Stimulated activated naive B cell treated with anti-CD40 and anti-IgM and Interleukin-4, amounts not matched to agents 10 μg/mL and 1 μg/mL and 100 μg/mL, for 72 hours (primary cell): ENCODE measurements around the gene MTMR6.

ENCODE experiments used
- ATAC-seq, 2 donors: fragments of 150-1000 bp; cut with Tn5 transposase; replicated peaks; 2 replicates each; pipeline ENCODE4 v1.10.0; 2021; ENCODE audit warnings: moderate library complexity in 1 of 2
- DNase-seq: peaks from one replicate; pipeline ENCODE4 v3.0.0; 2021
- H3K27ac Mint-ChIP-seq: one replicate; pipeline ENCODE4 v1.8.0; 2022; ENCODE audit warnings: mild to moderate bottlenecking, mixed read lengths
- H3K27me3 Mint-ChIP-seq, 2 donors: one replicate each; pipeline ENCODE4 v1.8.0; 2022; ENCODE audit warnings: mixed read lengths in 2 of 2
- H3K36me3 Mint-ChIP-seq, 2 donors: one replicate each; pipeline ENCODE4 v1.8.0; 2022; ENCODE audit warnings: mixed read lengths in 2 of 2, mild to moderate bottlenecking in 1 of 2
- H3K4me1 Mint-ChIP-seq, 2 donors: one replicate each; pipeline ENCODE4 v1.8.0; 2022; ENCODE audit warnings: mixed read lengths in 2 of 2, mild to moderate bottlenecking in 1 of 2
- H3K4me3 Mint-ChIP-seq, 2 donors: one replicate each; pipeline ENCODE4 v1.8.0; 2022; ENCODE audit warnings: mild to moderate bottlenecking in 2 of 2, mixed read lengths in 2 of 2, moderate library complexity in 1 of 2
- H3K9me3 Mint-ChIP-seq, 2 donors: one replicate each; pipeline ENCODE4 v1.8.0; 2022; ENCODE audit warnings: mixed read lengths in 2 of 2, mild to moderate bottlenecking in 1 of 2

MTMR6 gene

GRCh38 chr13:25295228-25295627 lies 7.9 kb upstream of the MTMR6 start:
- peaks cover 19 to 41% of the 10 kb centered on the region in 2 donors for H3K27me3 Mint-ChIP-seq
- ATAC-seq = no peak
- H3K27ac Mint-ChIP-seq = no peak overlapping the region
- DNase-seq = no peak
- no peaks in the 10 kb centered on the region for H3K4me1 Mint-ChIP-seq
- H3K4me3 Mint-ChIP-seq = no peak overlapping the region
- H3K36me3 Mint-ChIP-seq = no peaks in the 10 kb centered on the region
- no peaks in the 10 kb centered on the region for H3K9me3 Mint-ChIP-seq

DNA sequence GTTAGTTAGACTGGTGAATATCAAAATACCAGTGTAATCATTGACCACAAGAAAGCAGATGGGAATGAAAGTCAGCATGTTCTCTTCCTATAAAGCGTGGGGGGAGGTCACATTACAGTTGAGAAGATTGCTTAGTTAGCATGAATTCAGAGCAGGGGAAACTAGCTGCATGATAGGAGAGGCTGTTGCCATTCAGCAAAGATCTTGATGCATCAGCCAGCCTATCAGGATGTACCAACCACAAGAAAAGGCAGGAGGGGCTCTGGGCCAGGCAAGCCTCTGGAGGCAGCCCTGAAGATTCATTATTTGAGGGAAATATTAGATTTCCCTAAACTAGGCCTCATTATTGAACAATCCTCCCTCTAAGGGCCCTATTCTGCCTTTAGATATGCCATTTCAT lies 5.0 kb upstream of the MTMR6 start:
- peaks cover 19 to 34% of the 10 kb centered on the region in 2 donors for H3K27me3 Mint-ChIP-seq
- ATAC-seq = no peak
- no peak overlapping the region for H3K27ac Mint-ChIP-seq
- no peaks in the 10 kb centered on the region for H3K9me3 Mint-ChIP-seq
- no peak for DNase-seq
- H3K36me3 Mint-ChIP-seq = peaks cover 0 to 1% of the 10 kb centered on the region in 2 donors
- no peak overlapping the region for H3K4me3 Mint-ChIP-seq
- H3K4me1 Mint-ChIP-seq = peaks cover 2 to 3% of the 10 kb centered on the region in 2 donors

DNA sequence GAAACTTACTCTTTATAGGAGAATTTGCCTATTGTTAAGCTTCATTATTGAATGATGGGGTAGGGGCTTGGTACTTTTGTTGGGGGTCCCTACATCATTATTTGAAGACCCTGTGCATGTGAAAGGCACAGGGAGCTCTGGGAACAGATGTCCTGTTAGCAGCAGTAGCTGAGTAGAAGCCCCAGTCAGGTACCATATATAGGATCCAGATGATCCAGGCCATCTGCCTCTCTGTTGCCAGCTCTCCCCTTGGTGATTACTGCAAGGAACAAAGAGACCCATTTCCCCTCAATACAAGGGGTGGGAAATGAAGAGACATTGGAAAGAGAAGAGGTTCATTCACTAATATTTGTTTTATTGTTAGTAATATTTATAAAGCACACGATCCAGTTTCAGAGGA lies 4.4 kb upstream of the MTMR6 start:
- DNase-seq (no peak), ATAC-seq (no peak)
- H3K4me3 Mint-ChIP-seq = no peak overlapping the region
- H3K27ac Mint-ChIP-seq = no peak overlapping the region
- H3K36me3 Mint-ChIP-seq = peaks cover 0 to 4% of the 10 kb centered on the region in 2 donors
- no peaks in the 10 kb centered on the region for H3K9me3 Mint-ChIP-seq
- H3K4me1 Mint-ChIP-seq = peaks cover 2 to 6% of the 10 kb centered on the region in 2 donors
- peaks cover 13 to 28% of the 10 kb centered on the region in 2 donors for H3K27me3 Mint-ChIP-seq

DNA sequence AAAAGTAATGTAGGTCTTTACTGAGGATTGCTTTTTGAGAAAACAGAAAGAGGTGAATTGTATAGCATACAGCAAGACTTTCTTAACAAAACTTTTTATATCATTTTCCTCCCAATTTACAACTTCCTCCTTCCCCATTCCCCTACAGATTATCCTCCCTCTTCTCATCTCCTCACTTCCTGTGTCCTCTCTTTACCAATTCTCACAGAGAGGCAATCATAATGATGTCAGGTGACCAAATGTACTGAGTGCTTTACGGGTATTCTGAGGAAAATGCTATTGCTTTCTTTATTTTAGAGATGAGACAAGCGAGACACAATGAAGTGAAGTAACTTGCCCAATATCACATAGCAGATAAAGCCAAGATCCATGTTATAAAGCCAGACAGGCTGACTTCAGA lies 1.7 kb upstream of the MTMR6 start:
- H3K27ac Mint-ChIP-seq = no peak overlapping the region
- H3K4me3 Mint-ChIP-seq = no peak overlapping the region
- H3K4me1 Mint-ChIP-seq = peaks cover 8 to 20% of the 10 kb centered on the region in 2 donors
- H3K36me3 Mint-ChIP-seq = peaks cover 0 to 4% of the 10 kb centered on the region in 2 donors
- peaks cover 3 to 18% of the 10 kb centered on the region in 2 donors for H3K27me3 Mint-ChIP-seq
- ATAC-seq = no peak
- H3K9me3 Mint-ChIP-seq = no peaks in the 10 kb centered on the region
- DNase-seq = no peak

GRCh38 chr13:25286308-25286968 lies 850 bp downstream of the MTMR6 start:
- H3K27ac Mint-ChIP-seq = peak overlapping the region; percentile 99
- peaks cover 20 to 37% of the 10 kb centered on the region in 2 donors for H3K4me1 Mint-ChIP-seq
- DNase-seq (peak; percentile 47), ATAC-seq (peak; percentile 60 to 65)
- H3K9me3 Mint-ChIP-seq = no peaks in the 10 kb centered on the region
- peaks cover 3 to 10% of the 10 kb centered on the region in 2 donors for H3K27me3 Mint-ChIP-seq
- peaks cover 3 to 14% of the 10 kb centered on the region in 2 donors for H3K36me3 Mint-ChIP-seq
- peak overlapping the region; percentile 83 to 84 for H3K4me3 Mint-ChIP-seq

DNA sequence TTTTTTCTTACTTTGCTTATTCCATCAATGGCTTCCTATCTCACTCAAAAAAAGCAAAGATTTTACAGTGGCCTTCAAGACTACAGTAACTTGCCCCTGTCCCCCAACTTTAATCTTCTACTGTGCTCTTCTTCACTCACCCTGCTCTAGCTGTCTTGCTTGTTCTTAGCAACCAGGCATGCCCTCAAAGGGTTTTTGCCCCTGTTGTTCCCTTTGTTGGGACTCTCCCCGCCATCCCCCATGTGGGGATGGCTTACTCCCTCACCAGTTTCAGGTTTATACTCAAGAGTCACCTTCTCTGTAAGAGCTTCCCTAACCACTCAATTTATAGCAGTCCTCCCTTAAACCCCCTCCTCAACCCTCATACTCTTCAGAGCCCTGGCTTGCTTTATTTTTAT lies 5.4 kb downstream of the MTMR6 start:
- H3K4me1 Mint-ChIP-seq = peaks cover 37 to 71% of the 10 kb centered on the region in 2 donors
- ATAC-seq (peak; percentile 49 to 53), DNase-seq (peak; percentile 14)
- H3K27ac Mint-ChIP-seq = peak overlapping the region; percentile 43
- peak overlapping the region; percentile 19 to 26 for H3K4me3 Mint-ChIP-seq
- peaks cover 7 to 23% of the 10 kb centered on the region in 2 donors for H3K36me3 Mint-ChIP-seq
- H3K27me3 Mint-ChIP-seq = no peaks in the 10 kb centered on the region
- no peaks in the 10 kb centered on the region for H3K9me3 Mint-ChIP-seq

DNA sequence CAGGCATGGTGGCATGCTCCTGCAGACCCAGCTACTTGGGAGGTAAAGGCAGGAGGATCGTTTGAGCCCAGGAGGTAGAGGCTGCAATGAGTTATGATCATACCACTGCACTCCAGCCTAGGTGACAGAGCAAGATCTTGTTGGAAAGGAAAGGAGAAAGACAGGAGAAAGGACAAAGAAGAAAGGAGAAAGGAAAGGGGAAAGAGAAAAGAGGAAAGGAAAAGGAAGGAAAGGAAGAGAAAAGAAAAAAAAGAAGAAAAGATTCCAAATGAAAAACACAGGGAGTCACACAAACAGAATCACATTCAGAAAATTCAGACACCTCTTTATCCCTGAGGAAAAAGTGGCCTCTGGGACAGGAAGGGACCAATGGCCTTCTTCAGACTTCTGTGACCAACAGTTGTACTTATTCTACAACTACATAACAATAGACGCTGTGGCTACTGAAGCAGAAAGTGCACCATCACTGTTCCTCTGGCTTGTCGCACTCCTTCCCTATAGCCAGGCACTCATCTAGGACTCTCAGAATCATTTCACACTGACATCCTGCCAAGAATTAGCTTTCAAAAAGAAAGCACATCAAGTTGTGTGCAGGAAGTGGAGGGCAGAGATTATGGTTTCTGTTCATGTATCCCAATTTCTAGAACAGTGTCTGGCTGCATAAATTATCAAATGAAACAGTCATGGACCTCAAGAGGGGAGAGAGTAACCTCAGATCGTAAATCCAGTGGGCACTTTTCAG lies 5.9 kb downstream of the MTMR6 start:
- H3K36me3 Mint-ChIP-seq = peaks cover 7 to 23% of the 10 kb centered on the region in 2 donors

DNA sequence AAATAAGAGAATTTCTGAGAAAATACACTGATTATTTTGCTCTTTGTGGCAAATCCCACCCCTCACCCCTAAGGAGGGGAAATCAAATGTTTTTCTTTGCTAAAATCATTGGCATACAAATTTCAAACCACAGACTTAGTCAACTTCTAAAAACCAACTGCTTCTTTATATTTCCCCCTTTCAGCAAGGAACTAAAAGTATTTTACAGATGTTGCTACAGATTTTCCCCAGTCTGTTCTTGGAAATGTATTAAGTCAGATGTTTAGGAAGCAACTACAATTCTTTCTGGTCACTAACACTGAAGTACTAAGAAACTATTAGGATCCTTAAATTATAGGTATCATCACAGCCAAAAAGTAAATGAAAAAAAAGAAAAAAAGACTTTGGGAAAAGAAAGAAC lies 6.9 kb downstream of the MTMR6 start:
- DNase-seq (no peak), ATAC-seq (no peak)
- Mint-ChIP-seq H3K36me3 (peaks cover 7 to 23% of the 10 kb centered on the region in 2 donors), H3K9me3 (no peaks in the 10 kb centered on the region), H3K27me3 (no peaks in the 10 kb centered on the region), H3K4me1 (peaks cover 39 to 66% of the 10 kb centered on the region in 2 donors), H3K4me3 (peak overlapping the region in 1 of 2 donors; percentile 14), H3K27ac (peak overlapping the region; percentile 68)

More for the DNA sequence above, 5.9 kb downstream of the MTMR6 start:
- Mint-ChIP-seq H3K4me3 (peak overlapping the region; percentile 35 to 57), H3K4me1 (peaks cover 39 to 73% of the 10 kb centered on the region in 2 donors), H3K9me3 (no peaks in the 10 kb centered on the region), H3K27me3 (no peaks in the 10 kb centered on the region), H3K27ac (peak overlapping the region; percentile 43)
- ATAC-seq (peak; percentile 74 to 76), DNase-seq (peak; percentile 2)

GRCh38 chr13:25276748-25277147 lies 10.5 kb downstream of the MTMR6 start:
- peaks cover 29 to 48% of the 10 kb centered on the region in 2 donors for H3K4me1 Mint-ChIP-seq
- no peak overlapping the region for H3K4me3 Mint-ChIP-seq
- ATAC-seq (peak in 1 of 2 donors; percentile 35), DNase-seq (no peak)
- H3K27me3 Mint-ChIP-seq = no peaks in the 10 kb centered on the region
- H3K9me3 Mint-ChIP-seq = no peaks in the 10 kb centered on the region
- H3K36me3 Mint-ChIP-seq = peaks cover 9 to 22% of the 10 kb centered on the region in 2 donors
- no peak overlapping the region for H3K27ac Mint-ChIP-seq

GRCh38 chr13:25268561-25268960 lies 18.7 kb downstream of the MTMR6 start:
- Mint-ChIP-seq H3K27ac (no peak overlapping the region), H3K4me1 (peaks cover 0 to 5% of the 10 kb centered on the region in 2 donors), H3K36me3 (peaks cover 18 to 34% of the 10 kb centered on the region in 2 donors), H3K4me3 (no peak overlapping the region), H3K27me3 (no peaks in the 10 kb centered on the region), H3K9me3 (no peaks in the 10 kb centered on the region)
- ATAC-seq (no peak), DNase-seq (no peak)

- no peak overlapping the region for H3K27ac Mint-ChIP-seq
- H3K36me3 Mint-ChIP-seq = peaks cover 18 to 41% of the 10 kb centered on the region in 2 donors
- no peaks in the 10 kb centered on the region for H3K27me3 Mint-ChIP-seq
- DNase-seq (no peak), ATAC-seq (no peak)
- H3K4me3 Mint-ChIP-seq = no peak overlapping the region
- H3K9me3 Mint-ChIP-seq = no peaks in the 10 kb centered on the region
- H3K4me1 Mint-ChIP-seq = peaks cover 0 to 5% of the 10 kb centered on the region in 2 donors
Observed at GRCh38 chr13:25267715-25268114, 19.6 kb downstream of the MTMR6 start.

- Mint-ChIP-seq H3K4me1 (peaks cover 0 to 5% of the 10 kb centered on the region in 2 donors), H3K4me3 (no peak overlapping the region), H3K27ac (no peak overlapping the region), H3K27me3 (no peaks in the 10 kb centered on the region), H3K9me3 (no peaks in the 10 kb centered on the region), H3K36me3 (peaks cover 13 to 36% of the 10 kb centered on the region in 2 donors)
- ATAC-seq (no peak), DNase-seq (no peak)
Observed at GRCh38 chr13:25266706-25267105, 20.6 kb downstream of the MTMR6 start.

DNA sequence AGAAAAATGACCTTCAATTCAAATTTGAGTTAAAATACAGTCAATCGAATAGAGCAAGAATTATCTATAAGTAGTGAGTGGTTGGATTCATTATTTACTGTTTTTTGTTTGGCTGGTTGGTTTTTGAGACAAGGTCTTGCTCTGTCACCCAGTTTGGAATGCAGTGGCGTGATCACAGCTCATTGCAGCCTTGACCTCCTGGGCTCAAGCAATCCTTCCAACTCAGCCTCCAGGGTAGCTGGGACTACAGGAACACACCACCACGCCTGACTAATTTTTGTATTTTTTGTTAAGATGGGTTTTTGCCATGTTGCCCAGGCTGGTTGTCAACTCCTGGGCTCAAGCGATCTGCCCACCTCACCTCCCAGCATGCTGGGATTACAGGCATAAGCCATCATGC lies 25.0 kb downstream of the MTMR6 start:
- no peak overlapping the region for H3K4me3 Mint-ChIP-seq
- DNase-seq = no peak
- peaks cover 18 to 30% of the 10 kb centered on the region in 2 donors for H3K36me3 Mint-ChIP-seq
- no peak overlapping the region for H3K27ac Mint-ChIP-seq
- no peaks in the 10 kb centered on the region for H3K27me3 Mint-ChIP-seq
- no peaks in the 10 kb centered on the region for H3K9me3 Mint-ChIP-seq
- H3K4me1 Mint-ChIP-seq = no peaks in the 10 kb centered on the region
- ATAC-seq = no peak

- no peak overlapping the region for H3K4me3 Mint-ChIP-seq
- H3K36me3 Mint-ChIP-seq = peaks cover 26 to 37% of the 10 kb centered on the region in 2 donors
- peaks cover 3 to 7% of the 10 kb centered on the region in 2 donors for H3K4me1 Mint-ChIP-seq
- no peak for DNase-seq
- ATAC-seq = no peak
- H3K27me3 Mint-ChIP-seq = no peaks in the 10 kb centered on the region
- H3K9me3 Mint-ChIP-seq = no peaks in the 10 kb centered on the region
- H3K27ac Mint-ChIP-seq = no peak overlapping the region
Observed at GRCh38 chr13:25253702-25254101, 33.6 kb downstream of the MTMR6 start.

DNA sequence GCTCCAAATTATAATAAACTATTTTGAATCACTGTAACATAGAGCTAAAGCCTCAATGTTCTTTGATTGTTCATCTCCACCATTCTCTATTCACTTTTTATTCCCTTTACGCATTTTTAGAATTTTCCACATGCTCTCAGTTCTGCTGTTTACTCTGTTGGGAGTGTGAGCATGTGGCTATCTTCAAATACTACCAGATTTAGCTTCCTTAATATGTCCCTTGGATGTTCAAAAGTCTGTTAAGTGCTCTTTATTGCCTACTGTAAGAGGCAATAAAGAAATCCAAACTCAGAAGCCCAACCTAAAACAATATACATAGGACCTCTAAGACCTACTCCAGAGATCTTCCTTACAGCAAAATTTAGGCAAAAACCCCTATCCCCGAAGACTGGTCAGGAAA lies 34.5 kb downstream of the MTMR6 start:
- no peaks in the 10 kb centered on the region for H3K27me3 Mint-ChIP-seq
- H3K4me3 Mint-ChIP-seq = no peak overlapping the region
- H3K9me3 Mint-ChIP-seq = no peaks in the 10 kb centered on the region
- ATAC-seq (no peak), DNase-seq (no peak)
- peaks cover 25 to 37% of the 10 kb centered on the region in 2 donors for H3K36me3 Mint-ChIP-seq
- peak overlapping the region; percentile 52 for H3K27ac Mint-ChIP-seq
- peaks cover 3 to 7% of the 10 kb centered on the region in 2 donors for H3K4me1 Mint-ChIP-seq
